WTC11 (cell line): Measurements from ENCODE around the gene TPK1. TPM values are rescaled to one million over a fixed set of nuclear protein-coding genes. Genes with fewer than 3 reads are reported as not detected.

Experiments
- ATAC-seq: fragments of 200-7000 bp; cut with Tn5 transposase; 2 replicates; pipeline ENCODE4 v1.10.0; 2021; ENCODE audit warnings: mild to moderate bottlenecking, moderate library complexity
- CTCF ChIA-PET: fragments of 300-600 bp; sonication (Branson Sonifier 250); formaldehyde crosslinking; loops from one replicate; lab custom pipeline; 2021; ENCODE audit warnings: antibody characterized with exemption; lab: Charles Lee
- POLR2A ChIA-PET: fragments of 350-600 bp; sonication (Branson Sonifier 250); formaldehyde crosslinking; loops from one replicate; lab custom pipeline; 2021; ENCODE audit warnings: antibody characterized with exemption; lab: Charles Lee
- DNase-seq: peaks from one replicate; pipeline ENCODE4 v3.0.0; 2021; ENCODE audit warnings: low spot score
- H3K27ac Mint-ChIP-seq: 2 replicates; pipeline ENCODE4 v1.8.0; 2021; ENCODE audit warnings: mixed read lengths
- H3K27me3 Mint-ChIP-seq: 2 replicates; pipeline ENCODE4 v1.8.0; 2021; ENCODE audit warnings: low read depth, mild to moderate bottlenecking, moderate library complexity, mixed read lengths
- H3K36me3 Mint-ChIP-seq: 2 replicates; pipeline ENCODE4 v1.8.0; 2021; ENCODE audit warnings: mixed read lengths
- H3K4me1 Mint-ChIP-seq: 2 replicates; pipeline ENCODE4 v1.8.0; 2022; ENCODE audit warnings: mixed read lengths
- H3K4me3 Mint-ChIP-seq: 2 replicates; pipeline ENCODE4 v1.8.0; 2021; ENCODE audit warnings: mild to moderate bottlenecking, moderate library complexity, mixed read lengths
- H3K9me3 Mint-ChIP-seq: 2 replicates; pipeline ENCODE4 v1.8.0; 2021; ENCODE audit warnings: mixed read lengths
- ATF1 ChIP-seq: sonication (generic); formaldehyde crosslinking; IDR thresholded peaks from 2 replicates; pipeline ENCODE4 v1.8.1; 2023; ENCODE audit warnings: mild to moderate bottlenecking, moderate library complexity, missing genetic modification reagents
- ATF3 ChIP-seq: sonication (generic); formaldehyde crosslinking; conservative IDR thresholded peaks from 2 replicates; pipeline ENCODE4 v1.8.1; 2022; ENCODE audit warnings: mild to moderate bottlenecking, missing genetic modification reagents
- EMX1 ChIP-seq: fragments of 250-450 bp; sonication (Bioruptor Pico); IDR thresholded peaks from 2 replicates; pipeline ENCODE4 v1.8.0; 2021; ENCODE audit warnings: mild to moderate bottlenecking
- FOXJ3 ChIP-seq: sonication (generic); formaldehyde crosslinking; IDR thresholded peaks from 2 replicates; pipeline ENCODE4 v1.9.0; 2021; ENCODE audit warnings: missing genetic modification reagents, mild to moderate bottlenecking, borderline replicate concordance
- FOXP4 ChIP-seq: sonication (generic); formaldehyde crosslinking; IDR thresholded peaks from 2 replicates; pipeline ENCODE4 v1.8.0; 2022; ENCODE audit warnings: mild to moderate bottlenecking, missing genetic modification reagents
- JAZF1 ChIP-seq: fragments of 250-450 bp; sonication (Bioruptor Pico); IDR thresholded peaks from 2 replicates; pipeline ENCODE4 v1.9.0; 2021; ENCODE audit warnings: moderate library complexity, mild to moderate bottlenecking, inconsistent platforms
- MXD4 ChIP-seq: fragments of 250-450 bp; sonication (Bioruptor Pico); IDR thresholded peaks from 2 replicates; pipeline ENCODE4 v1.8.0; 2021; ENCODE audit warnings: mild to moderate bottlenecking, moderate library complexity, borderline replicate concordance
- NFATC4 ChIP-seq: fragments of 250-450 bp; sonication (Bioruptor Pico); IDR thresholded peaks from 2 replicates; pipeline ENCODE4 v1.9.0; 2021; ENCODE audit warnings: mild to moderate bottlenecking
- NFYB ChIP-seq: sonication (generic); formaldehyde crosslinking; conservative IDR thresholded peaks from 2 replicates; pipeline ENCODE4 v1.8.0; 2022; ENCODE audit warnings: low read depth, missing genetic modification reagents
- NR3C1 ChIP-seq: sonication (generic); formaldehyde crosslinking; conservative IDR thresholded peaks from 2 replicates; pipeline ENCODE4 v1.8.1; 2023; ENCODE audit warnings: low read depth, mild to moderate bottlenecking, missing genetic modification reagents
- TCF7 ChIP-seq: sonication (generic); formaldehyde crosslinking; IDR thresholded peaks from 2 replicates; pipeline ENCODE4 v1.8.0; 2022; ENCODE audit warnings: mild to moderate bottlenecking, low read depth, missing genetic modification reagents, moderate library complexity
- ZNF138 ChIP-seq: sonication (generic); formaldehyde crosslinking; conservative IDR thresholded peaks from 2 replicates; pipeline ENCODE4 v1.8.1; 2022; ENCODE audit warnings: mild to moderate bottlenecking, moderate library complexity, missing genetic modification reagents
- ZNF219 ChIP-seq: sonication (generic); formaldehyde crosslinking; IDR thresholded peaks from 2 replicates; pipeline ENCODE4 v1.8.0; 2023; ENCODE audit warnings: missing genetic modification reagents, mild to moderate bottlenecking, borderline replicate concordance
- ZNF512 ChIP-seq: sonication (generic); formaldehyde crosslinking; IDR thresholded peaks from 2 replicates; pipeline ENCODE4 v1.8.1; 2022; ENCODE audit warnings: missing genetic modification reagents, borderline replicate concordance
- total RNA-seq: library from RNA; stranded (reverse); gene quantifications from 3 replicates; pipeline ENCODE4 v1.2.3, GENCODE V29; 2021
- TF ChIP-seq, protein P1 (sequence below): sonication (generic); formaldehyde crosslinking; IDR thresholded peaks from 2 replicates; pipeline ENCODE4 v1.8.1; 2022; ENCODE audit warnings: mild to moderate bottlenecking, moderate library complexity, missing genetic modification reagents
- TF ChIP-seq, protein P2 (sequence below): sonication (generic); formaldehyde crosslinking; IDR thresholded peaks from 2 replicates; pipeline ENCODE4 v1.8.1; 2022; ENCODE audit warnings: low read depth, mild to moderate bottlenecking, moderate library complexity, missing genetic modification reagents, borderline replicate concordance
- TF ChIP-seq, protein P3 (sequence below): fragments of 250-450 bp; sonication (Bioruptor Pico); IDR thresholded peaks from 2 replicates; pipeline ENCODE4 v1.8.0; 2021; ENCODE audit warnings: mild to moderate bottlenecking

TPK1 gene
- total RNA-seq, 1 experiment from 2014 or later = 2.7 TPM

DNA sequence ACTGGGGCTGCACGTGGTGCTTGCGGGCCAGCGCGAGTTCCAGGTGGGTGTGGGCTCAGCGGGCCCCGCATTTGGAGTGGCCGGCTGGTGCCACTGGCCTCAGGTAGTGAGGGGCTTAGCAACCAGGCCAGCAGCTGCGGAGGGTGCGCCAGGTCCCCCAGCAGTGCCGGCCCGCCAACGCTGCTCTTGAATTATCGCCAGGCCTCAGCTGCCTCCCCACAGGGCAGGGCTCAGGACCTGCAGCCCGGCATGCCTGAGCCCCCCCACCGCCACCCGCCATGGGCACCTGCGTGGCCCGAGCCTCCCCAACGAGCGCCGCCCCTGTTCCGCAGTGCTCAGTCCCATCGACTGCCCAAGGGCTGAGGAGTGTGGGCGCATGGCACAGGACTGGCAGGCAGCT, 185.4 kb downstream of the TPK1 start (continued):
- TF ChIP-seq TCF7 (CRISPR knock-in tag) (no peak), NR3C1 (CRISPR knock-in tag) (no peak), ZNF512 (CRISPR knock-in tag) (no peak), ATF1 (CRISPR knock-in tag) (no peak), EMX1 (no peak), JAZF1 (CRISPR knock-in tag) (no peak), MXD4 (CRISPR knock-in tag) (no peak), ZNF138 (CRISPR knock-in tag) (no peak)
- TF ChIP-seq, all 79 proteins: peak for 0

DNA sequence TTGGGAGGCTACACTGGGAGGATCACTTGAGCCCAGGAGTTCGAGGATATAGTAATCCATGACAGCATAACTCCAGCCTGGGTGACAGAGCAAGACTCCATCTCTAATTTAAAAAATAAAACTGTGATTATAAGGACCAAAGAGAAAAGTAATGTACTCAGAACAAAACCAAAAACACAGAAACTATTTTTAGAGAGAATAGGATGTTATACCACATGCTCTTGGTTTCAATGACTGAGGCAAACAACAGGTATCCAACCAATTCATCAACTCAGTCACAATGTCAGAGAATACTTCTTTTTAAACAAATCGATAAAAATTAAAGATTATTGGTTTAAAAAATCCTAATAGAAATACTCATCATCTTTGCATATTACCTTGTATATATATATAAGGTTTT, 186.7 kb downstream of the TPK1 start:
- H3K27ac Mint-ChIP-seq = no peak overlapping the region
- ChIA-PET CTCF (no interaction called here), POLR2A (no interaction called here)
- no peak for ATAC-seq
- no peak overlapping the region for H3K4me3 Mint-ChIP-seq
- H3K27me3 Mint-ChIP-seq = no peaks in the 10 kb centered on the region
- peaks cover under 1% of the 10 kb centered on the region; the same call in 1 of the 2 replicates for H3K4me1 Mint-ChIP-seq
- DNase-seq = no peak
- TF ChIP-seq ATF3 (CRISPR knock-in tag) = no peak
- TF ChIP-seq, protein P1, sequence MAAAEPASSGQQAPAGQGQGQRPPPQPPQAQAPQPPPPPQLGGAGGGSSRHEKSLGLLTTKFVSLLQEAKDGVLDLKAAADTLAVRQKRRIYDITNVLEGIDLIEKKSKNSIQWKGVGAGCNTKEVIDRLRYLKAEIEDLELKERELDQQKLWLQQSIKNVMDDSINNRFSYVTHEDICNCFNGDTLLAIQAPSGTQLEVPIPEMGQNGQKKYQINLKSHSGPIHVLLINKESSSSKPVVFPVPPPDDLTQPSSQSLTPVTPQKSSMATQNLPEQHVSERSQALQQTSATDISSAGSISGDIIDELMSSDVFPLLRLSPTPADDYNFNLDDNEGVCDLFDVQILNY (CRISPR knock-in tag) = no peak
- TF ChIP-seq NFYB (CRISPR knock-in tag) = no peak
- TF ChIP-seq, protein P2, sequence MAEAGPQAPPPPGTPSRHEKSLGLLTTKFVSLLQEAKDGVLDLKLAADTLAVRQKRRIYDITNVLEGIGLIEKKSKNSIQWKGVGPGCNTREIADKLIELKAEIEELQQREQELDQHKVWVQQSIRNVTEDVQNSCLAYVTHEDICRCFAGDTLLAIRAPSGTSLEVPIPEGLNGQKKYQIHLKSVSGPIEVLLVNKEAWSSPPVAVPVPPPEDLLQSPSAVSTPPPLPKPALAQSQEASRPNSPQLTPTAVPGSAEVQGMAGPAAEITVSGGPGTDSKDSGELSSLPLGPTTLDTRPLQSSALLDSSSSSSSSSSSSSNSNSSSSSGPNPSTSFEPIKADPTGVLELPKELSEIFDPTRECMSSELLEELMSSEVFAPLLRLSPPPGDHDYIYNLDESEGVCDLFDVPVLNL (CRISPR knock-in tag) = no peak
- TF ChIP-seq FOXP4 (CRISPR knock-in tag) = no peak
- TF ChIP-seq TCF7 (CRISPR knock-in tag) = no peak
- TF ChIP-seq NFATC4 = no peak
- TF ChIP-seq, protein P3, sequence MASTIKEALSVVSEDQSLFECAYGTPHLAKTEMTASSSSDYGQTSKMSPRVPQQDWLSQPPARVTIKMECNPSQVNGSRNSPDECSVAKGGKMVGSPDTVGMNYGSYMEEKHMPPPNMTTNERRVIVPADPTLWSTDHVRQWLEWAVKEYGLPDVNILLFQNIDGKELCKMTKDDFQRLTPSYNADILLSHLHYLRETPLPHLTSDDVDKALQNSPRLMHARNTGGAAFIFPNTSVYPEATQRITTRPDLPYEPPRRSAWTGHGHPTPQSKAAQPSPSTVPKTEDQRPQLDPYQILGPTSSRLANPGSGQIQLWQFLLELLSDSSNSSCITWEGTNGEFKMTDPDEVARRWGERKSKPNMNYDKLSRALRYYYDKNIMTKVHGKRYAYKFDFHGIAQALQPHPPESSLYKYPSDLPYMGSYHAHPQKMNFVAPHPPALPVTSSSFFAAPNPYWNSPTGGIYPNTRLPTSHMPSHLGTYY (CRISPR knock-in tag) = no peak
- TF ChIP-seq FOXJ3 (CRISPR knock-in tag) = no peak
- no peak for TF ChIP-seq ZNF219 (CRISPR knock-in tag)
- peaks cover 28% of the 10 kb centered on the region for H3K36me3 Mint-ChIP-seq
- peaks cover 39% of the 10 kb centered on the region for H3K9me3 Mint-ChIP-seq
